HG03469 (cell line): Measurements from ENCODE around the gene HIC2.
"Not testable (repeated sequence)": the region's sequence is repeated elsewhere in the genome, so short reads cannot be mapped to it uniquely, and the experiment has no call there.

ENCODE experiments used
- ATAC-seq: cut with Tn5 transposase; IDR thresholded peaks from one replicate; pipeline ENCODE4 v1.9.1; 2021; ENCODE audit warnings: mild to moderate bottlenecking, moderate library complexity, moderate number of reproducible peaks; ENCODE audit not compliant: unreplicated experiment

Gene HIC2

DNA sequence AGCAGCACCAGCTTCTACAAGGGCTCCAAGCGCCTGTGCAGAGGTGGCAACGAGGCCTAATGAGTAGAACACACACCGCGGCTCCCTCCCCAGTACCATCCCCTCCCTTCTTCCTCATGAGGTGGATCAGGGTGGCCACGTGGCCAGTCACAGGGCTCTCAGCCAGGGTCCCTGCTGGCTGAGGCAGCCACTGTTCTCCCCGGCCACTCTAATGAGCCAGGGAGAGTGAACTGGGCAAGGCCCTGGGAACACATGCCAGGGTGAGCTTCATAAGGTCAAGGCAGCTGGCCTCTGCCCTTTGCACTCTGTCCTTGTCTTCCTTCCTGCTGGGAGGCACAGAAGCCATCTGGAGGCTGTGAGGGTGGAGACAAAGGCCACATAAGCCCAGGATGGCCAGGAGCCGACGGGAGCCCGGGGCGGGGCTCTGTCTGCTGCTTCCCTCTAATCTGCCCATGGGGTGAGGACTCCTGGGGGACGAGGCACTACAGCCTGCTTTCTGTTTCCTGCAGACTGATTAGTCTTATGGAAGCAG is 72.0 kb downstream of the HIC2 start:
- not testable (repeated sequence) for ATAC-seq

- not testable (repeated sequence) for ATAC-seq
Measured at GRCh38 chr22:21490556-21490955, 73.4 kb downstream of the HIC2 start.

- not testable (repeated sequence) for ATAC-seq
Measured at GRCh38 chr22:21492271-21492670, 75.1 kb downstream of the HIC2 start.

DNA sequence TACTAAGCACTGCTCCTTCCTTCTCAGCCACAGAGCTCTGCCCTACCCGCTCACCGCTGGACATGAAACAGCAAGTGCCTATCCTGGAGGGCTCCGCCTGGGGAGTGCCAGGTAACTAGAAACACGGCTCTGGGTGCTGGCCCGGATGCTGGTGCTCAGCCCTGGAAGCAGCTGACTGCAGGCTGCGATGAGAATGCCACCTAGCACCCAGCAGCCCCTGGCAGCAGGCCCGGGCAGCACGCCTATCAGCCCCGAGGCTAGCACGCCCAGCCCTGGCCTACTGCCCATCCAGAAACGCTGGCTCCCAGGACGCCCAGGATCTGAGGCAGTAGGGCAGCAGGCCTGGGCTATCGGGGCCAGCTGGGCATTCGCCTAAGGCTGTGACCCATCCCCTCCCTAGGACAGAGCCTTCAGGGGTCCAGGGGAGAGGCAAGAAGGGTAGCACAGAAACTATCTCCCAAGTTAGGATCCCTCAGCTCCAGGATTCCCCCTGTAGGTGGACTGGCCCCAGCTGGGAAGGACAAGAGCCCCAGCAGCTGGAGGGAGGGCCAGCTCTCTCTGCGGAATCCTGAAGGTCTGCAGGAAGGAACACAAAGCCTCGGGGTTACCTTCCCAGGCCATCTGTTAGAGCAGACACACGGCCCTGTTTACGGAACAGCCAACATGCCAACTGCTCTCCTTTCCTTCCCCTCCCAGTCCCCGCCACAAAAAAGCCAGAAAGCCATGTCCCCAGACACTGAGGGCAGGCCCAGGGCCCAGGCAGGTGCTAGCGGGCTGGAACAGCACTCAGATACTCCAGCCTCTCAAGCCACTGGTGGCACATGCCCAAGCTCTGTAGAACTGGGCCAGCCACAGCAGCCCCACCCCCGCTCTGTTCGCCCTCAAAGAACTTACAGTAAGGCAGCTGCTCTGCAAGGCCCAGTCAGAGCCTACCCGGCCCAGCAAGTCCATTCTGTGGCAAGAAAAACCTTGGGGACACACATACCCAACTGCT is 76.9 kb downstream of the HIC2 start:
- ATAC-seq: not testable (repeated sequence)

GRCh38 chr22:21497984-21498383 is 80.8 kb downstream of the HIC2 start:
- ATAC-seq: not testable (repeated sequence)

GRCh38 chr22:21498489-21498888 is 81.3 kb downstream of the HIC2 start:
- ATAC-seq: not testable (repeated sequence)

- ATAC-seq: not testable (repeated sequence)
Measured at GRCh38 chr22:21499623-21500506, 82.7 kb downstream of the HIC2 start.
